DOHH2 (cell line): ENCODE measurements around the gene SLC15A5.

Experiments
- H3F3A ChIP-seq: fragments of 200-600 bp; sonication (generic), shearing (Covaris generic); 2 replicates; pipeline ENCODE4 v1.6.0; 2016; ENCODE audit warnings: antibody characterized with exemption, mild to moderate bottlenecking; ENCODE audit not compliant: control insufficient read depth, insufficient read depth
- H3K27ac ChIP-seq: fragments of 200-600 bp; sonication (generic); 2 replicates; pipeline ENCODE4 v1.5.1; 2014; ENCODE audit warnings: low read depth, mild to moderate bottlenecking, low read length, moderate library complexity
- H3K27me3 ChIP-seq: fragments of 200-600 bp; sonication (generic); 2 replicates; pipeline ENCODE4 v1.6.1; 2014; ENCODE audit warnings: mild to moderate bottlenecking, low read length, mixed read lengths; ENCODE audit not compliant: control insufficient read depth
- H3K36me3 ChIP-seq: fragments of 200-600 bp; sonication (generic); 2 replicates; pipeline ENCODE4 v1.6.1; 2014; ENCODE audit warnings: mild to moderate bottlenecking, low read length, moderate library complexity, mixed read lengths; ENCODE audit not compliant: control insufficient read depth
- H3K4me1 ChIP-seq: fragments of 200-600 bp; sonication (generic); 2 replicates; pipeline ENCODE4 v1.6.1; 2014; ENCODE audit warnings: mild to moderate bottlenecking, low read length, mixed read lengths; ENCODE audit not compliant: control insufficient read depth
- H3K4me2 ChIP-seq: fragments of 200-600 bp; sonication (generic); 2 replicates; pipeline ENCODE4 v1.6.0; 2014; ENCODE audit warnings: mild to moderate bottlenecking, low read length, moderate library complexity
- H3K4me3 ChIP-seq: fragments of 200-600 bp; sonication (generic); 2 replicates; pipeline ENCODE4 v1.5.1; 2014; ENCODE audit warnings: mild to moderate bottlenecking, low read length, mixed read lengths
- H3K79me2 ChIP-seq: fragments of 200-600 bp; sonication (generic); 2 replicates; pipeline ENCODE4 v1.6.1; 2014; ENCODE audit warnings: mild to moderate bottlenecking, low read length, mixed read lengths; ENCODE audit not compliant: control insufficient read depth
- H3K9me2 ChIP-seq: fragments of 200-600 bp; sonication (generic); replicated peaks from 2 replicates; pipeline ENCODE4 v1.6.1; 2014; ENCODE audit warnings: mild to moderate bottlenecking, low read length, mixed read lengths; ENCODE audit not compliant: control insufficient read depth
- H3K9me3 ChIP-seq: fragments of 200-600 bp; sonication (generic); 2 replicates; pipeline ENCODE4 v1.6.1; 2014; ENCODE audit warnings: antibody characterized with exemption, low read length, mixed read lengths; ENCODE audit not compliant: control insufficient read depth, insufficient read depth
- H4K20me1 ChIP-seq: fragments of 200-600 bp; sonication (generic); 2 replicates; pipeline ENCODE4 v1.6.0; 2014; ENCODE audit warnings: low read depth, mild to moderate bottlenecking, antibody characterized with exemption, low read length, moderate library complexity; ENCODE audit not compliant: control insufficient read depth, insufficient read depth
- EZH2phosphoT487 ChIP-seq: fragments of 200-600 bp; sonication (generic); IDR thresholded peaks from 2 replicates; pipeline ENCODE4 v1.6.1; 2017; ENCODE audit warnings: borderline replicate concordance, mild to moderate bottlenecking, antibody characterized with exemption, low read length, moderate library complexity, mixed read lengths
- TF ChIP-seq, protein P1 (sequence below): fragments of 200-600 bp; sonication (generic); IDR thresholded peaks from one replicate; pipeline ENCODE4 v1.5.1; 2014; ENCODE audit warnings: antibody characterized with exemption, mild to moderate bottlenecking, low read depth, low read length; ENCODE audit not compliant: poor library complexity, severe bottlenecking

Gene SLC15A5

DNA sequence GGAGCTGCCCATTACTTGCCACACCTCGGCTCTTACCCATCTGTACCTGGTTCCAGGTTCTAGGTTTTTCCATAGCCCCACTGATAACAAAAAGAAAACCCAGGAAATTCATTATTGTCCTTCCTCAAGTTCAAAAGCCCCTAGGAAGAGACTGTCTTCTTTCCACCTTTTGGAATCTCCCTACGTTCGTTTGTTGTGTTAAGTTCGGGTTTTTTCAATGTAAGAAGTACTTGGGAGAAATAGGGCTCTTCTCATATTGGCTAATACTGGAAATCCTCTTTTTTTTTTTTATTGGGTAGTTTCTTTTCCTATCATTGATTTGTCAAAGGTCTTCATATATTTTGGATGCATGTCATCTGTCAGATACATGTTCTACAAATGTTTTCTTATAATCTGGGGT, 17.3 kb downstream of the SLC15A5 start:
- H3K79me2 ChIP-seq = no peaks in the 10 kb centered on the region
- H3K9me3 ChIP-seq = peaks cover 4% of the 10 kb centered on the region; the same call in 1 of the 2 replicates
- no peaks in the 10 kb centered on the region for H3F3A ChIP-seq
- TF ChIP-seq EZH2phosphoT487 = no peak
- TF ChIP-seq, protein P1, sequence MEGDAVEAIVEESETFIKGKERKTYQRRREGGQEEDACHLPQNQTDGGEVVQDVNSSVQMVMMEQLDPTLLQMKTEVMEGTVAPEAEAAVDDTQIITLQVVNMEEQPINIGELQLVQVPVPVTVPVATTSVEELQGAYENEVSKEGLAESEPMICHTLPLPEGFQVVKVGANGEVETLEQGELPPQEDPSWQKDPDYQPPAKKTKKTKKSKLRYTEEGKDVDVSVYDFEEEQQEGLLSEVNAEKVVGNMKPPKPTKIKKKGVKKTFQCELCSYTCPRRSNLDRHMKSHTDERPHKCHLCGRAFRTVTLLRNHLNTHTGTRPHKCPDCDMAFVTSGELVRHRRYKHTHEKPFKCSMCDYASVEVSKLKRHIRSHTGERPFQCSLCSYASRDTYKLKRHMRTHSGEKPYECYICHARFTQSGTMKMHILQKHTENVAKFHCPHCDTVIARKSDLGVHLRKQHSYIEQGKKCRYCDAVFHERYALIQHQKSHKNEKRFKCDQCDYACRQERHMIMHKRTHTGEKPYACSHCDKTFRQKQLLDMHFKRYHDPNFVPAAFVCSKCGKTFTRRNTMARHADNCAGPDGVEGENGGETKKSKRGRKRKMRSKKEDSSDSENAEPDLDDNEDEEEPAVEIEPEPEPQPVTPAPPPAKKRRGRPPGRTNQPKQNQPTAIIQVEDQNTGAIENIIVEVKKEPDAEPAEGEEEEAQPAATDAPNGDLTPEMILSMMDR = no peak
- no peak overlapping the region for H3K27ac ChIP-seq
- H3K4me2 ChIP-seq = no peak overlapping the region
- H4K20me1 ChIP-seq = no peaks in the 10 kb centered on the region
- H3K9me2 ChIP-seq = no peaks in the 10 kb centered on the region
- H3K4me3 ChIP-seq = no peak overlapping the region
- no peaks in the 10 kb centered on the region for H3K4me1 ChIP-seq
- no peaks in the 10 kb centered on the region for H3K36me3 ChIP-seq
- H3K27me3 ChIP-seq = no peaks in the 10 kb centered on the region

DNA sequence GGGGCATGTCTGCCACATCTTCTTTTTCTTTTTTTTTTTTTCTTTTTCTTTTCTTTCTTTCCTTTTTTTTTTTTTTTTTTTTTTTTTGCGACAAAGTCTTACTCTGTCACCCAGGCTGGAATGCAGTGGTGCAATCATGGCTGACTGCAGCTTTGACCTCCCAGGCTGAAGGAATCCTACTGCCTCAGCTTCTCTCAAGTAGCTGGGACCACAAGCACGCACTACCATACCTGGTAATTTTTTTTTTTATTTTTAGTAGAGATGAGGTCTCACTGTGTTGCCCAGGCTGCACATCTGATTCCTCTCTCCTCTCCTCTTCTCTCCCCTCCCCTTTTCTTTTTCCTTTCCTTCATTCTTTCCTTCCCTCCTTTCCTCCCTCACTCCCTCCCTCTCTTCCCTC, 18.5 kb downstream of the SLC15A5 start:
- Histone ChIP-seq H3K79me2 (no peaks in the 10 kb centered on the region), H3K4me1 (no peaks in the 10 kb centered on the region), H3F3A (no peaks in the 10 kb centered on the region), H3K27ac (no peak overlapping the region), H3K36me3 (no peaks in the 10 kb centered on the region), H3K4me2 (no peak overlapping the region), H4K20me1 (no peaks in the 10 kb centered on the region), H3K9me3 (peaks cover 2% of the 10 kb centered on the region; the same call in 1 of the 2 replicates), H3K9me2 (no peaks in the 10 kb centered on the region), H3K4me3 (no peak overlapping the region), H3K27me3 (no peaks in the 10 kb centered on the region)
- TF ChIP-seq, protein P1 = no peak
- TF ChIP-seq EZH2phosphoT487 = no peak

DNA sequence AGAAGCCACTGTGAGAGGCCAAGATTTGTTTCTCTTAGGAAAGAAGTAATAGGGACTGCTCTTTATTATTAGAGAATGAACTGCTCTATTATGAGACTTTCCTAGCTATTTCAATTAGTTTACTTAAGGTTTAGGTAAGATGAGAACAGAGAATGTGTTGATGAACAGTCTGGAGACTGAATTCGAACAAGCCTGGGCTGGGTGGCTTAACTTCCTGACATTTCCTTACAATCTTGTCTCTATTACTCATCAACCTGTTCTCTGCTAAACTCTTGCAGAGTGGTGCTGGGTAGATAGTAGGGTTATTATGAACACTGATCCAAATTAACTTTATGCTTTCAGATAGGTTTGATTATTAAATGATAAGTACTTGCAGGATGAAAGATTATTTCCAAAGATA, 31.2 kb downstream of the SLC15A5 start:
- Histone ChIP-seq H3K79me2 (no peaks in the 10 kb centered on the region), H3K4me2 (no peak overlapping the region), H4K20me1 (no peaks in the 10 kb centered on the region), H3K4me3 (no peak overlapping the region), H3K4me1 (no peaks in the 10 kb centered on the region), H3F3A (no peaks in the 10 kb centered on the region), H3K9me3 (no peaks in the 10 kb centered on the region), H3K36me3 (no peaks in the 10 kb centered on the region), H3K27me3 (no peaks in the 10 kb centered on the region), H3K27ac (no peak overlapping the region), H3K9me2 (no peaks in the 10 kb centered on the region)
- TF ChIP-seq EZH2phosphoT487 = no peak
- TF ChIP-seq, protein P1 = no peak

DNA sequence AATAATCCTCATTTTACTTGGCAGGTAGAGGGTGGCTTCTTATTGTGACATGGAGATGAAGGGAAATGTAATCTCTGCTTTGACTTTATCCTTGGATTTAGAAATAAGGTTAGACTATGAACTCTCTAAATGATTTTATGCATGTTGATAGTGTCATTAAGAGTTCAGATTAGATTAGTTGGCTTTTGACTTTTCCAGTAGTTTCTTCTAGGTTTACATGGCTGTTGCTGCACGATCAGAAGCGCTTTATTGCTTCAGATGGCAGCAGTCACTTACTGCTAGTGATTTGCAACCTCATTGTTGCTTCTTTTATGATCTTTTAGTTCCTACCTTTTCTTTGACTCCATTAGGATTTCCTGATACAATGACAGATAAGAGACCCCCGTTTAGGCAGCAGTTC, 32.3 kb downstream of the SLC15A5 start:
- no peaks in the 10 kb centered on the region for H3K79me2 ChIP-seq
- no peaks in the 10 kb centered on the region for H3F3A ChIP-seq
- H3K9me3 ChIP-seq = no peaks in the 10 kb centered on the region
- TF ChIP-seq, protein P1 = no peak
- no peak for TF ChIP-seq EZH2phosphoT487
- no peaks in the 10 kb centered on the region for H3K27me3 ChIP-seq
- no peak overlapping the region for H3K4me3 ChIP-seq
- no peaks in the 10 kb centered on the region for H3K9me2 ChIP-seq
- no peak overlapping the region for H3K27ac ChIP-seq
- H3K4me1 ChIP-seq = no peaks in the 10 kb centered on the region
- H3K4me2 ChIP-seq = no peak overlapping the region
- H3K36me3 ChIP-seq = no peaks in the 10 kb centered on the region
- no peaks in the 10 kb centered on the region for H4K20me1 ChIP-seq
